ENCODE results near the gene CHST13.

CHST13 gene

GRCh38 chr3:126523745-126524428, at the start of gene CHST13:
TSS of gene CHST13 (plus strand) at chr3:126524155. CDS start at chr3:126524333, 178 bp downstream.
- Mint-ChIP-seq H3K9me3 (no peaks in the 10 kb centered on the region), H3K4me1 (peaks cover 4% of the 10 kb centered on the region), H3K27ac (no peak within 1 kb of the TSS), H3K36me3 (no peaks in the 10 kb centered on the region), H3K4me3 (no peak within 1 kb of the TSS)
- no peak for DNase-seq (ENCODE audit: low spot score in 2 of 2)
- ATAC-seq, result peak; percentile 29

- Mint-ChIP-seq H3K27ac (peak overlapping the region; percentile 80), H3K4me1 (peaks cover 35% of the 10 kb centered on the region), H3K9me3 (no peaks in the 10 kb centered on the region), H3K36me3 (peaks cover 46% of the 10 kb centered on the region), H3K4me3 (peak overlapping the region; percentile 80)
- DNase-seq (ENCODE audit: low spot score in 2 of 2), result peak; percentile 23 to 74
- peak; percentile 5 for ATAC-seq
These were observed 49.2 kb upstream of the CHST13 start for GRCh38 chr3:126474498-126475412.

GRCh38 chr3:126475413-126476114, 48.4 kb upstream of the CHST13 start, which contains the start of gene ZXDC:
TSS of gene ZXDC (minus strand) at chr3:126475891. CDS start at chr3:126475865, 26 bp downstream.
- H3K9me3 Mint-ChIP-seq, result no peaks in the 10 kb centered on the region
- peaks cover 33% of the 10 kb centered on the region for H3K4me1 Mint-ChIP-seq
- H3K4me3 Mint-ChIP-seq, result peak within 1 kb of the TSS; percentile 80
- H3K27ac Mint-ChIP-seq, result peak within 1 kb of the TSS; percentile 80
- ATAC-seq (peak; percentile 90), DNase-seq (ENCODE audit: low spot score in 2 of 2) (peak; percentile 89 to 90)
- H3K36me3 Mint-ChIP-seq, result peaks cover 38% of the 10 kb centered on the region

GRCh38 chr3:126476166-126477060, 47.5 kb upstream of the CHST13 start:
- Mint-ChIP-seq H3K9me3 (no peaks in the 10 kb centered on the region), H3K27ac (peak overlapping the region; percentile 35), H3K4me1 (peaks cover 33% of the 10 kb centered on the region), H3K36me3 (peaks cover 29% of the 10 kb centered on the region), H3K4me3 (peak overlapping the region; percentile 80)
- ATAC-seq, result peak; percentile 31
- peak; percentile 42 to 80 for DNase-seq (ENCODE audit: low spot score in 2 of 2)

GRCh38 chr3:126477061-126477380, 46.9 kb upstream of the CHST13 start:
- ATAC-seq (no peak), DNase-seq (ENCODE audit: low spot score in 2 of 2) (no peak)
- no peaks in the 10 kb centered on the region for H3K9me3 Mint-ChIP-seq
- H3K36me3 Mint-ChIP-seq, result peaks cover 23% of the 10 kb centered on the region
- peaks cover 32% of the 10 kb centered on the region for H3K4me1 Mint-ChIP-seq
- peak overlapping the region; percentile 35 for H3K27ac Mint-ChIP-seq
- H3K4me3 Mint-ChIP-seq, result peak overlapping the region; percentile 80

GRCh38 chr3:126478581-126479310, 45.2 kb upstream of the CHST13 start:
- DNase-seq (ENCODE audit: low spot score in 2 of 2), result no peak
- no peak overlapping the region for H3K4me3 Mint-ChIP-seq
- peaks cover 15% of the 10 kb centered on the region for H3K4me1 Mint-ChIP-seq
- H3K36me3 Mint-ChIP-seq, result peaks cover 7% of the 10 kb centered on the region
- no peak overlapping the region for H3K27ac Mint-ChIP-seq
- H3K9me3 Mint-ChIP-seq, result no peaks in the 10 kb centered on the region
- ATAC-seq, result no peak

- DNase-seq (ENCODE audit: low spot score in 2 of 2) (no peak), ATAC-seq (no peak)
- peaks cover under 1% of the 10 kb centered on the region for H3K36me3 Mint-ChIP-seq
- no peak overlapping the region for H3K27ac Mint-ChIP-seq
- H3K9me3 Mint-ChIP-seq, result no peaks in the 10 kb centered on the region
- H3K4me3 Mint-ChIP-seq, result no peak overlapping the region
- H3K4me1 Mint-ChIP-seq, result peaks cover 12% of the 10 kb centered on the region
These were observed 44.3 kb upstream of the CHST13 start for GRCh38 chr3:126479642-126480041.

GRCh38 chr3:126480206-126480605, 43.7 kb upstream of the CHST13 start:
- no peaks in the 10 kb centered on the region for H3K9me3 Mint-ChIP-seq
- no peaks in the 10 kb centered on the region for H3K36me3 Mint-ChIP-seq
- H3K4me1 Mint-ChIP-seq, result peaks cover 12% of the 10 kb centered on the region
- H3K4me3 Mint-ChIP-seq, result no peak overlapping the region
- DNase-seq (ENCODE audit: low spot score in 2 of 2) (no peak), ATAC-seq (no peak)
- H3K27ac Mint-ChIP-seq, result peak overlapping the region; percentile 18

GRCh38 chr3:126480861-126481260, 43.1 kb upstream of the CHST13 start:
- no peaks in the 10 kb centered on the region for H3K9me3 Mint-ChIP-seq

GRCh38 chr3:126481808-126482502, 42.0 kb upstream of the CHST13 start:
- Mint-ChIP-seq H3K9me3 (no peaks in the 10 kb centered on the region), H3K27ac (peak overlapping the region; percentile 18), H3K4me3 (no peak overlapping the region), H3K36me3 (no peaks in the 10 kb centered on the region), H3K4me1 (peaks cover 13% of the 10 kb centered on the region)
- ATAC-seq (peak; percentile 17), DNase-seq (ENCODE audit: low spot score in 2 of 2) (no peak)

More at GRCh38 chr3:126480861-126481260, 43.1 kb upstream of the CHST13 start:
- H3K4me1 Mint-ChIP-seq, result peaks cover 12% of the 10 kb centered on the region
- no peaks in the 10 kb centered on the region for H3K36me3 Mint-ChIP-seq
- H3K27ac Mint-ChIP-seq, result peak overlapping the region; percentile 18
- ATAC-seq (no peak), DNase-seq (ENCODE audit: low spot score in 2 of 2) (no peak)
- H3K4me3 Mint-ChIP-seq, result no peak overlapping the region

GRCh38 chr3:126482503-126483255, 41.3 kb upstream of the CHST13 start:
- no peak overlapping the region for H3K4me3 Mint-ChIP-seq

GRCh38 chr3:126483321-126483761, 40.6 kb upstream of the CHST13 start:
- peaks cover 12% of the 10 kb centered on the region for H3K4me1 Mint-ChIP-seq
- no peak overlapping the region for H3K4me3 Mint-ChIP-seq
- no peak for ATAC-seq
- no peak overlapping the region for H3K27ac Mint-ChIP-seq
- DNase-seq (ENCODE audit: low spot score in 2 of 2), result no peak
- no peaks in the 10 kb centered on the region for H3K36me3 Mint-ChIP-seq
- H3K9me3 Mint-ChIP-seq, result no peaks in the 10 kb centered on the region

More at GRCh38 chr3:126482503-126483255, 41.3 kb upstream of the CHST13 start:
- DNase-seq (ENCODE audit: low spot score in 2 of 2) (no peak), ATAC-seq (no peak)
- H3K27ac Mint-ChIP-seq, result no peak overlapping the region
- H3K4me1 Mint-ChIP-seq, result peaks cover 12% of the 10 kb centered on the region
- no peaks in the 10 kb centered on the region for H3K9me3 Mint-ChIP-seq
- no peaks in the 10 kb centered on the region for H3K36me3 Mint-ChIP-seq

- Mint-ChIP-seq H3K9me3 (no peaks in the 10 kb centered on the region), H3K4me3 (no peak overlapping the region), H3K4me1 (peaks cover 12% of the 10 kb centered on the region), H3K27ac (no peak overlapping the region), H3K36me3 (no peaks in the 10 kb centered on the region)
- no peak for ATAC-seq
- DNase-seq (ENCODE audit: low spot score in 2 of 2), result no peak
These were observed 39.8 kb upstream of the CHST13 start for GRCh38 chr3:126484148-126484547.
